NCI-H2107 treated with DMSO at 0.1 percent for 48 hours (cell line): ENCODE measurements around the gene SLC35G3.
"Not testable (repeated sequence)": the region's sequence is repeated elsewhere in the genome, so short reads cannot be mapped to it uniquely, and the experiment has no call there.

Source experiments
- DNase-seq: peaks from one replicate; lab custom pipeline; 2025; ENCODE audit not compliant: unreplicated experiment; lab: John Stamatoyannopoulos, UW

SLC35G3 gene

GRCh38 chr17:35212668-35213067 is 18.5 kb upstream of the SLC35G3 start:
- no peak for DNase-seq

DNA sequence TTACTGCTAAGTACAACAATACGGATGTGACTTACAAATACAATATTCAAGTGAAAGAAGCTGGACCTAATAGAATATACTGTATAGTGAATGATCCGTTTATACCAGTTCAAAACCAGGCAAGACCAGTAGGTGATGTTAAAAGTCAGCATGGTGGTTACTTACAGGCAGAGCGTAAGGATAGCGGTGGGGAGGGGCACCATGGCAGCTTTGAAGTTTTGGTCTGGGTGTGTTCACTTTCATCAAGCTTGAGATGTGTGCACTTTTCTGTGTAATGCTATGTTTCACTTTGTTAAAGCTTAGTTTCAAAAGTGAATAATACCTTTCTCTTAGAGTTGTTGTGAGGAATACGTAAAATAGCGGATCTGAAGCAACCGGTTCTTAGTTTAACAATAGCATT is 16.5 kb upstream of the SLC35G3 start:
- DNase-seq, result no peak

GRCh38 chr17:35202582-35202981 is 8.4 kb upstream of the SLC35G3 start:
- not testable (repeated sequence) for DNase-seq

- DNase-seq, result not testable (repeated sequence)
These were observed 869 bp upstream of the SLC35G3 start for GRCh38 chr17:35195062-35195461.

DNA sequence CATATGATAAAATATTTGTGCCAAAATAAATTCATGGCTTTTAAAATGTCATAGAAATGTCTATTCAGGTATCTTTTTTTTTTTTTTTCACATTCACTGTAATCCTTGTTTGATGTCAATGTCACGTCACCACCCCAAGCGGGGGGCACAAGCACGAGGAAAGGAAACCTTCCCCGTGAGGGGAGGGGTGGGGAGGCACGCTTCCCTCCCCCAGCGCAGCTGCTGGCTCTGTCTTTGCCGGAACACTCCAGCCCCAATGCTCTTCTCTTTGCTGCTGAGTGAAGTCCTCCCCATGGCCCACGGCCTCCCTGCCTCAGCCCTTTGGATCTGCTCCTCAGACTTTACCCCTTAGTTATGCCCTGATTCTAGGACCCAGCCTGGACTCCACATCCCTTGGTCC is 1.5 kb downstream of the SLC35G3 start:
- no peak for DNase-seq

- peak; percentile 56 for DNase-seq
These were observed 3.0 kb downstream of the SLC35G3 start for GRCh38 chr17:35191001-35191695.

DNA sequence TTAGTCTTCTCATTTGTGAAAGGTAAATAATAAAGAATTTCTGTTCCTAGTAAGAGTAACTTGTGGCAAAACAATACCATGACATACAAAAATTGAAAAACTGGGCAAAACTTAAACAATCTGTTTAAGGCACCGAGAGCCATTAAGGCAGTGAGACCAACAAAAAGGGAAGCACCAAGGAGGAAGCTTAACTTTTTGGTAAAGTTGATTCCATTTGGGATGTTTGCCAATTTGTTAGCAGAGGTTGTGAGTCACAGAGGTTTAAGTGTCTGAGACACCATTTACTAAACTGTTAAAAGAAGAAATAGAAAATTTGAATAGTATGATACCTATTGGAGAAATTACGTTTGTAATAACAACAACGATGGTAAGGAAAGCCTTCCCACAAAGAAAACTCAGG is 4.9 kb downstream of the SLC35G3 start:
- DNase-seq, result no peak

DNA sequence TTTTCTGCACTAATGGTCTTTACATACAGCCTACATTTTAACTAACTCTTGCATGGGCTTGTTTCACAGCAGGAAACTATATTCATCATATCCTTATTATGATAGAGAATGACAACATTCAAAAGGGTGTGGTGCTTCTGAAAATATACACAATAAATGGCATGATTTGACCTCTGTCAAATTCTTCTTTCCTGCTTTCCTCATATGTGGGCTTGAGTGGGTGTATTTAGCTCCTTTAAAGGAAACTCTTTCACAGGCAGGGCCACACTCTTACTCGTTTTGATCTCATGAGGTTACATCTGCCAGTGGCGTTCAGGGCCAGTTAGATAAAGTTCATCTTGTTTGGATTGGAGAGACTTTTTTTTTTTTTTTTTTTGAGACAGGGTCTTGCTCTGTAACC is 6.1 kb downstream of the SLC35G3 start:
- no peak for DNase-seq

DNA sequence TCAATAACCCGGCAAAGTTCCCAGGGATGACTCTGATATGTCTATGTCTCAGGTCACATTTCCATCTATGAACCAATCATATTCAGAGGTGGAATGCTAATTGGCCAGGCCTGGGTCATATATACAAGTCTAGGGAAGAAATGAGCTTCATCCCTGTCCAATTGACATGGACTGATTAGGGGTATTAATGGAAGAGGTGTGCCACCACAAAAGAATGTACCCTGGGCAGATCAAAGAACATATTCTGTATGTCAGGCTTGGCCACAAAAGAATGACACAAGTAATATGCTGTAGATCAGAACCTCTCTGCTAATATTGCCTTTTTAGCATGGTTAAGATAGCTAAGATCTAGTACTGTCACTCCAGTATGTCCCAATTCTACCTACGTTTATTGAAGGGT is 6.7 kb downstream of the SLC35G3 start:
- no peak for DNase-seq

DNA sequence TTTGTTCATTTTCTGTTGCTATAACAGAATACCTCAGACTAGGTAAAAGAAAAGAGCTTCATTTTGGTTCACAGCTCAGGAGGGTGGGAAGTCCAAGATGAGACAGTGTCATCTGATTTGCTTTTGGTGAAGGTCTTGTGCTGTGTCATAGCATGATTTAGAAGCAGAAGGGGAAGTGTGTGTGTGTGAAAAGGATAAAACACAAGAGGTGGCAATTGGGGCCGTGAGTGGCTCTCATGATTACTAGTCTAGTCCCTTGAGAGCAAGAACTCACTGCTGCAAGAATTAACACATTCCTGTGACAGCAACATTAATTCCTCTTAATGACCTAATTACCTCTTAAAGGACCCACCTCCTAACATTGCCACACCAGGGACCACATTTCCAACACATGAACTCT is 8.3 kb downstream of the SLC35G3 start:
- no peak for DNase-seq

DNA sequence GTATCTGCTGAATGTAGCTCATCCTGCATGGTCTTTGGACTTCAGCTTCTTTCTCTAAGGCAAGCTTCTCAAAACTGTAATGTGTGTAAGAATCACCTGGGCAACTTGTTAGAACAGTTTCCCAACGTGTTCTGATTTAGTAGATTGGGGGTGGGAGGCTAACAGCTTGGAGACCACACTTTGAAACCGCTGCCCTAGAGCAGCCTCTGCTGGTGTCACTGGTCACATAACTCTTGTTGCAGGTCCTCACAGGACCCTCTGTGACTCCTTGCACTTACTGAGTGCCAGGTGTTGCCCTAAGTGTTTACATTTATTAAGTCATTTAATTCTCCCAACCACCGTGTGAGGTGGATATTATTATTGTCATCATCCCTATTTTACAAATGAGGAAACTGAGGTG is 9.9 kb downstream of the SLC35G3 start:
- no peak for DNase-seq

GRCh38 chr17:35183332-35183731 is 10.9 kb downstream of the SLC35G3 start:
- DNase-seq, result no peak

GRCh38 chr17:35179379-35179778 is 14.8 kb downstream of the SLC35G3 start:
- not testable (repeated sequence) for DNase-seq

GRCh38 chr17:35176897-35177296 is 17.3 kb downstream of the SLC35G3 start:
- DNase-seq, result no peak

GRCh38 chr17:35175638-35176415 is 18.4 kb downstream of the SLC35G3 start:
- DNase-seq, result no peak

GRCh38 chr17:35174835-35175334 is 19.3 kb downstream of the SLC35G3 start:
- no peak for DNase-seq

GRCh38 chr17:35172321-35172720 is 21.9 kb downstream of the SLC35G3 start:
- not testable (repeated sequence) for DNase-seq

DNA sequence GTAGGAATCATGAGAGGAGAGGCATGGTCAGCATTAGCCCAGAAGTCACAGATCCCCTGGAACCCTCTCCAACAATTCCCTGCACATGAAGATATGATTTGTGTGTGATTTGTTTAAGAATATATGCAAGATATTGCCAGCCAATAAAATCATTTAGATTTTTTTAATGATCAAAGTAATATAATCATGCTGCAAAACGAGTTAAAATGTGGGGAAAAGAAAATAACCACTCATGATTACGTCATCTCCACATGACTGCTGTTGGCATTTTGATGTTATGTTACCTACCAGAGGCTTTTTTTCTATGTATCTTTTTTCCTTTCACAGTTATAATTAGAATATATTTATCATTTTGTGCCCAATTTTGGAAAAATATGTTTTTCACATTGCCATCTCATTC is 22.4 kb downstream of the SLC35G3 start:
- no peak for DNase-seq

DNA sequence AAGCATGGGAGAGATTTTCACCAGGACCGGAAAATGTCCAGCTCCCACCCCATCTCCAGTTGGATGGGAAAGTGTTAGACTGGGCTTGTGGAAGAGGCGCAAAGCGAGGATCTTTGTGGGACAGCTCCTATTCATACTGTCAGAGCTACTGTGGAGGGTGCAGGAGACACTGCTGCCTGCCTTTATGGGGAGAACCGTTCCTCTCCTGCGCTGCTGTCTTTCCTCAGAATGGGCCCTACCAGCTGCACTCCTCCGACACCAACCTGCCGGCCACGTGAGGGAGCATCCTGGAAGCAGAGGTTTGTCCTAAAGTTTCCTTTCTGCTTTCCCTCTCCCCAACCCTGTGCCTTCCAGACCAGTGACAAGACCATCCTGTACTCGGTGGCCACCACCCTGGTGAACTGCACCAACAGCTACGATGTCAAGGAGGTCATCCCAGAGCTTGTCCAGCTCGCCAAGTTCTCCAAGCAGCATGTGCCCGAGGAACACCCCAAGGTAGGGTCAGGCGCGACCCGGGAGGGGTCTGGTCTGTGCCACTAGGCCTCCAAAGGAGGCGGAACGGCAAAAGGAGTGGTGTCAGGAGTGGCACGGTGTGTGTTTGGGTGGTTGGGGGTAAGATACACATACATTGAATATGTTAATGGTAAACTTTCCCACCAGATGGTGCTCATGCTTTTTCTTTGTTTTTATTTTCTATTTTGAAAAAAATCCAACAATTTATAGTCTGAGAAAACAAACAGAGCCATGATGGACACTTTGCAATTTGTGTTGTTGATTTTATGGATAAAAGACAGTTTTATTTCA is 23.0 kb downstream of the SLC35G3 start:
- DNase-seq, result no peak

GRCh38 chr17:35169835-35170363 is 24.3 kb downstream of the SLC35G3 start:
- no peak for DNase-seq

DNA sequence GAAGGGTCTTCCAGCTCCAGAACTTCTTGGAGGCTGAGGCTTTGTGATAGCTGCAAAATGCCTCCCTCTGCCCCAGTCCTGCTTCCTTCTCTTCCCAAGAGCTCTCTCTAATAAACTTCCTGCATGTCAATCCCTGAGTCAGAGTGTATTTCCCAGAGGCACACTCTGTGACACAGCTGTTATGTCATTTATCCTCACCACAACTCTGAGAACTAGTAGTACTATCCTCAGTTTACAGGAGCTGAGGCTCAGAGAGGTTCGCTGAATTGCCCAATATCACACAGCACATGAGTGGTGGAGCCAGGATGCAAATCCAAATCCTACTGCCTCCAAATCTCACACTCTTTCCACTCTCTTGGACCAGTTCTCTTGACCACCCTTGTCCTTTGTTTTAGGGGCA is 26.5 kb downstream of the SLC35G3 start:
- DNase-seq, result no peak
